HL-60 (cell line): ENCODE measurements around the gene DHX36.

ENCODE experiments used
- CTCF ChIP-seq: IDR thresholded peaks from one replicate; pipeline ENCODE4 v1.5.1; 2011; ENCODE audit warnings: low read length, control low read depth, inconsistent platforms; ENCODE audit not compliant: insufficient read depth
- POLR2AphosphoS5 ChIP-seq: IDR thresholded peaks from 2 replicates; pipeline ENCODE4 v1.6.1; 2012; ENCODE audit warnings: low read depth
- REST ChIP-seq: IDR thresholded peaks from 2 replicates; pipeline ENCODE4 v1.6.1; 2012; ENCODE audit warnings: low read depth; ENCODE audit not compliant: insufficient replicate concordance
- SPI1 ChIP-seq: IDR thresholded peaks from 2 replicates; pipeline ENCODE4 v1.6.1; 2012; ENCODE audit warnings: low read depth, mild to moderate bottlenecking, borderline replicate concordance

GRCh38 chr3:154310840-154311239 is 13.4 kb downstream of the DHX36 start:
- no peak for TF ChIP-seq SPI1
- no peak for TF ChIP-seq POLR2AphosphoS5
- no peak for TF ChIP-seq CTCF
- no peak for TF ChIP-seq REST
